Measurements from ENCODE around the gene TSPAN32.

TSPAN32 gene, protein sequence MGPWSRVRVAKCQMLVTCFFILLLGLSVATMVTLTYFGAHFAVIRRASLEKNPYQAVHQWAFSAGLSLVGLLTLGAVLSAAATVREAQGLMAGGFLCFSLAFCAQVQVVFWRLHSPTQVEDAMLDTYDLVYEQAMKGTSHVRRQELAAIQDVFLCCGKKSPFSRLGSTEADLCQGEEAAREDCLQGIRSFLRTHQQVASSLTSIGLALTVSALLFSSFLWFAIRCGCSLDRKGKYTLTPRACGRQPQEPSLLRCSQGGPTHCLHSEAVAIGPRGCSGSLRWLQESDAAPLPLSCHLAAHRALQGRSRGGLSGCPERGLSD
- total RNA-seq = 1.3 to 28.4 (median 5.5) reads per million in 3 experiments

GRCh38 chr11:2301631-2302305 is at the start of gene TSPAN32, which contains the start of gene C11orf21:
TSS of gene TSPAN32 (plus strand) at chr11:2302013. CDS start at chr11:2302150, 137 bp downstream.
TSS of gene C11orf21 (minus strand) at chr11:2301918. CDS start at chr11:2301808, 110 bp downstream.
- peak; percentile 73 for DNase-seq

DNA sequence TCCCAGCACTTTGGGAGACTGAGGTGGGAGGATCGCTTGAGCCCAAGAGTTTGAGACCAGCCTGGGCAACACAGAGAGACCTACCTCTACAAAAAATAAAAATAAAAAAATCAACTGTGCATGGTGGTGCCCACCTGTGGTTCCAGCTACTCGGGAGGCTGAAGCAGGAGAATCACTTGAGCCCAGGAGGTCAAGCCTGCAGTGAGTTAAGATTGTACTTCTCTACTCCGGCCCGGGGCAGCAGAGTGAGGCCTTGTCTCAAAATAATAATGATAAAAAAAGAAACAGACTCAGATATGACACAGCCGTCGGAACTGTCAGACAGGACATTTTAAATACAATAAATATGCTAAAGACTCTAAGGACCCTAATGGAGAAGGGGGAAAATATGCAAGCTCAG is 49.8 kb upstream of the TSPAN32 start:
- DNase-seq = no peak

DNA sequence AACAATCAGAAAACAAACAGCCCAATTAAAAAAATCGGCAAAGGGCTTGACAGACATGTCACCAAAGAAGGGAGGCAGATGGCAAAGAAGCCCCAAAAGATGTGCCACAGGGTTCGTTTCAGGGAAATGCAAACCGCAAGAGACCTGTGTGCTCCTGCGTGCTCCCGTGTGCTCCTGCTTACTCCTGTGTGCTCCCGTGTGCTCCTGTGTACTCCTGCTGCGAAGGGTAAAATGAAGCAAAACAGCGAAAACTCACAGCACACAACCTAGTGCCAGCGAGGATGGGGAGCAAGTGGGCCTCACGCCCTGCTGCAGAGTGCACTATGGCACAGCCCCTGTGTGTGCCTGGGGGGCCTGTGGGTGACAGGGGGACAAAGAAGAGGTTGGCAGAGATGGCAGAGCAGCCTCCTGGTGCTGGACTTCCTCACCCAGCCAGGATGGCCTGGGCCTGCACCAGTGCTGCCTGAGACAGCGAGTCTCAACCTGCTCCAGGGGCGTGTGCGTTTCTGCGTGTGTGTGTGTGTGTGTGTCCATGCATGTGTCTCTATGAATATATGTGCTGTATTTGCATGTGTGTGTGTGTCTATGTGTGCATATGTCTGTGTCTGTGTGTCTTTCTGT is 45.4 kb upstream of the TSPAN32 start:
- DNase-seq = no peak

- no peak for DNase-seq
These were observed 44.7 kb upstream of the TSPAN32 start for GRCh38 chr11:2256951-2257700.

DNA sequence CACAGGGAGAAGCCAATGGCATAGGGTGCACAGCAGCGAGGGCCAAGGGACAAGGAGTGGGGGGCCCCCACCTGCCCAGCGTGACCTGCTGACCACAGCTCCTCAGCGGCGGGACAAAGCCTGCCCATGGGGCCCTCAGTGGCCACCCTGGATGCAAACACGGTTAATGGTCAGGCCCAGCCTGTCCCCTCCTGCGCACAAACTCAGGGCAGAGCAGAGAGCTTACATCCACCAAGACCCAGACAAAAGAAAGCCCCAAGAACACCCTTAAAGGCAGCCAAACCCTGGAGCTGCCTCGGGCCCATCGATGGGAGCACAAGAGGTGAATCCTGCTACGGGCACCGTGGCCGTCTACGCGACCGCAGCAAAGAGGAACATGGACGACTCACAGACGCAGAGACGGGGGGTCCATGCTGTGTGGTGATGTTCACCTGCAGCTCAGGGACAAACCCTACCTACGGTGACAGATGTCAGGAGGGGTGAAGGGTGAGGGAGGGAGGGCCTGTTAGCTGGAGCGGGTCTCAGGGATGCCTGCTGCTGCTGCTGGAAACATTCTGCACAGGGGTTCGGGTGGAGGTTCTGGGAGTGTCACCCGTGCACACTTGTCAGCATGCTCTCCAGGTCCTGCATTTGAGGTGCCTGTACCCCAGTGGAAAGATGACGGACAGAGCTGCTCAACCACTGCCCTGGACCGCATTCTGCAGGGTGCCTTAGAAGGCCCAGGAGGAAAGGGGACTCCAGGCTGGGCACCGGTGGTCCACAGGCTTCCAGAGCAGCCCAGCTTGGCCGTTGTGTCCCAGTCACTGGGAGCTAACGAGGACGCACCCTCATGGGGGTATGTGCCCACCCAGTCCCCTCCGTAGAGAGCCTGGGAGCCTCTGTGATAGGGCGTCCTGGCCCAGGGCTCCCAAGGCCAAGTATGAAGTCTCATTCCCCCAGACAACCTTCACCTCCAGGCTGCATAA is 43.0 kb upstream of the TSPAN32 start:
- no peak for DNase-seq

- no peak for DNase-seq
These were observed 42.4 kb upstream of the TSPAN32 start for GRCh38 chr11:2259466-2259830.

- no peak for DNase-seq
These were observed 41.8 kb upstream of the TSPAN32 start for GRCh38 chr11:2259897-2260451.

- no peak for DNase-seq
These were observed 41.1 kb upstream of the TSPAN32 start for GRCh38 chr11:2260491-2261364.

DNA sequence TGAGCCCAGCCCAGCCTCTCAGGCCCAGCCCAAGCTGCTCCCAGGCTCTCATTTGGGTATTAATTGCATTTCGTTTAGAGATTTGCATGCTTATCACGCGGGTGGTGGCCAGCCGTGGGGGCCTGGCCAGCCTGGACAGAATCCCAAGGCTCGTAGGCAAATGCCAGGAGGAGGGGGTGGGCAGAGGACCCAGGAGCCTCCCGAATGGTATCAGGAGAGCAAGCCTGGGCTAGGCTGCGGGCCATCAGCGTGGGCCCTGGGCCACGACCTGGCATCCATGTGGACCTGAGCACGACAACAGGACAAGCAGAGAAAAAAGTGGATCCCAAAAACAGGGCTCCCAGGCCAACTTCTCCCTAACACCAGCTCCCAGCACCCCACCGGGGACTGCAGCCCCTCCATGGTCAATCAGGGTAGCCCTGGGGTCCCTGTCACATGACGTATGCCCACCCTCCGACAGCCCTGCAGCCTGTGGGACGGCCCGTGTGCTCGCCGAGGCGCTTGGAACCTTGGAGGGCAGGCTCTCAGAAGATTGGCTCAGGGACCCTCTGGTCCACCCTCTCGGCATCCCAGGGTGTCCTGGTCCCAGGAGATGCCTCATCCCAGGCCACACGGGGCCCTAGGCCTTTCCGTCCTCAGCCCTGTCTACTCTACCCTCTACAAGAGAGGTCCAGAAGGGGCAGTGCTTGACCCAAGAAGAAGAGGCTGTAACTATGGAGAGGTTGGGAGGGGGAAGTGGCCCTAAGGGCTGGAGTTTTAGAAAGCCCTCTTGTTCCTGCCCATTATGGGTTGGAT is 40.2 kb upstream of the TSPAN32 start:
- no peak for DNase-seq

DNA sequence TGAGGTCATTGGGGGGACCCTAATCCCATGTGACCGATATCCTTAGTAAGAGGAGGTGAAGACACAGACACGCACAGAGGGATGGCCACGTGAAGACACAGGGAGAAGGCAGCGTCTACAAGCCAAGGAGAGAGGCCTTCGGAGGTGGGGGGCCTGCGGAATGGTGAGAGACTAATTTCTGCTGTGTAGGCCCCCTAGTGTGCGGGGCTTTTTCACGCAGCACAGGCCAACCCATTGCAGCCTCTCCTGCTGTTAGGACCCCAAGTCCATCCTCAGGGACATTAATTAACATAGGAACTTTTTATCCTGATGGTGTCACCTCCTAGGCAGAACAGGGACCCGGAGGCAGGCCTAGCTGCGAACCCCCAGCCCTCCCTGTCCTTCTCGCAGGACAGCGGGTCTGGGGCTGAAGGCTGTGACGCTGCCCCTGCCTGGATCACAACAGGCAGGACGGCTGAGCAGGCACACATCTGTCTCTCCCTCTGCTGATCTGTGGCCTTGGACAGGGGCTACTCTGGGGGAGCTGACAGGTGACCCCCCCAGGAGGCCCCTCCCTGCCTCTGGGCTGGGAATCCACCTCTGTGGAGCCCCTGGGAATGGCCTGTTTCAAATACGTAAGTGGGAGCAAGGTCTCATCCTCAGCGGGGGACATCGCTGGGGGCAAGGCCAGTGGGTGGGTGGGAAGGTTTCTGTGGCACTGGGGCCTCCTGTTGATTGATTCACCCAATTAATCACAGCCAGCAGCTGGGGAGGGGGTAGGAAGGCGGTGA is 39.3 kb upstream of the TSPAN32 start:
- DNase-seq = no peak

DNA sequence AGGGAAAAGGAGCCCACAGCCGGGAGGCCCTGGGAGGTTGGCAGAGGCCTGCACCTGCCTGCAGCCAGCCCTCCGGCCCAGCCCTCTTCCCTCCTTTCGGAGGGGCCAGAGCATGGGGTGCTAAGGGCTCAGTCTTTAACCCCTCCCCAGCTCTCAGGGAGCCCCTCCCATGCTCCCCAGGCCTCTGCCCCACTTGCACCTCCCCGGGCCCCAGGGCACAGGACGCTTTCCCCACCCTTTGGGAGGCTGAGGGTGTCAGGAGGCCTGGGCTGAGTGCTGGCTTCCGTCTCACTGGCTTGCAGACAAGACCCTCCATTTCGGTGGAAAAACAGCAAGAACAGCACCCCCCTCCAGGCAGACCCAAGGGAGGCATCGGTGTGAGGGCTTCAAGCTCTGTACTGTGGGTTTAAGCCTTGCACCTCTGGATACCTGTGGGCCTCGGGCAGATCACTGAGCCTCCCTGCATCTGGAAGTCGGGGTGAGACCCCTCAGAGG is 38.7 kb upstream of the TSPAN32 start:
- no peak for DNase-seq

DNA sequence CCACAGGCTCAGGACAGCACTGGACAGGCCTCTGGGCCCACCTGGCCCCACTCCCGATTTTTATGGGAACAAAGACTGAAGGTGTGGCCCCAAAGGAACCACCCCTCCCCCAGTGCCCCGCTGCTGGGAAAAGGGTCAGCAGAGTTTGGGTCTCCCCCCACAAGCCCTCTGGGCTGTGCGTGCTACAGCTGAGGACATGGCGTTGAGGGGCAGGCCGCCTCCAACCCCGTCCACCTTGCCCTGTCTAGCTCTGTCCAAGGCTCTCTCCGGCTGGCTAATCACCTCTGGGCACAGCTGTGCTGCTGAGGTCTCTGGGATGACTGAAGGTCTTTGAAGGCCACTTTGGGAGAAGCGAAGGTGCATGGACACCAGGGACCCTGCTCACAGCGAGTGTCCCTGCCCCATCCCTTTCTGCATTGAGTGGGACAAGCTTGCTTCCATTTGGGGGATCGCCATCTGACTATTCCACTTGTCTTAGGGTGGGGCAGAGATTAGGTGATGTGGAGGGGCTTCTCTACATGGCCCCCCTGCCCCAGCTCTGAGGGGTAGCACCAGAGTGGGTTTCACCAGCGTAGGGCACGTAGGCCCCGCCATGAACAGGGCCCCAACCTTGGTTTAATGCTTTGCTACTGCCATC is 38.0 kb upstream of the TSPAN32 start:
- no peak for DNase-seq

DNA sequence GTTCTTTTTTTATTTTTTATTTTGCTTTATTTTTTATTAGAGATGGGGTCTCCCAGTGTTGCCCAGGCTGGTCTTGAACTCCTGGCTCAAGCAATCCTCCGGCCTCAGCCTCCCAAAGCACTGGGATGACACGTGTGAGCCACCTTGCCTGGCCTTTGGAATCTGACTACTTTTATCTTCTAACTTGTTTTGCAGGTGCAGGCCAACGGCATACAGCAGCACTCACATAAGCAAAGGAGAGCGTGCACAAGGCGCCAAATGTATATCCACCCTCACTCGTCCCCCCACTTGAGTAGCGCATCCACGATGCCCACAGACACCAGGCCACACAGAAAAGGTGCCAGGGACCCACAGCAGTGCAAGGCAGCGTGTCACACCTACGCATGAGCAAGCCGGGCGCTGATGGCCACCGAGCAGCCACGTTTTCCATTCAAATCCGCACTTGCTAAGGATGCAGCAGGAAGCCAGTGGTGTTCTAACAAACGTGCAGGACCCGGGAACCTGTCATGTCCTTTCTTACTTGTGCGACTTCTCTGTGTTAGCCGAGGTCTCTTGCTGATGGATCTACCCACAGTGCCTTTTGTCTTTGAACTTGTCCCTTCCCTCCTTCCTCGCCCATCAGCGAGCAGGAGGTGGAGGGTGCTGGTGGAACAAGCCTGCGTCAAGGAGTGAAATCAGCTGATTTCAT is 37.3 kb upstream of the TSPAN32 start:
- no peak for DNase-seq

GRCh38 chr11:2265396-2265795 is 36.4 kb upstream of the TSPAN32 start:
- DNase-seq = no peak

- DNase-seq = no peak
These were observed 35.8 kb upstream of the TSPAN32 start for GRCh38 chr11:2265854-2266585.

DNA sequence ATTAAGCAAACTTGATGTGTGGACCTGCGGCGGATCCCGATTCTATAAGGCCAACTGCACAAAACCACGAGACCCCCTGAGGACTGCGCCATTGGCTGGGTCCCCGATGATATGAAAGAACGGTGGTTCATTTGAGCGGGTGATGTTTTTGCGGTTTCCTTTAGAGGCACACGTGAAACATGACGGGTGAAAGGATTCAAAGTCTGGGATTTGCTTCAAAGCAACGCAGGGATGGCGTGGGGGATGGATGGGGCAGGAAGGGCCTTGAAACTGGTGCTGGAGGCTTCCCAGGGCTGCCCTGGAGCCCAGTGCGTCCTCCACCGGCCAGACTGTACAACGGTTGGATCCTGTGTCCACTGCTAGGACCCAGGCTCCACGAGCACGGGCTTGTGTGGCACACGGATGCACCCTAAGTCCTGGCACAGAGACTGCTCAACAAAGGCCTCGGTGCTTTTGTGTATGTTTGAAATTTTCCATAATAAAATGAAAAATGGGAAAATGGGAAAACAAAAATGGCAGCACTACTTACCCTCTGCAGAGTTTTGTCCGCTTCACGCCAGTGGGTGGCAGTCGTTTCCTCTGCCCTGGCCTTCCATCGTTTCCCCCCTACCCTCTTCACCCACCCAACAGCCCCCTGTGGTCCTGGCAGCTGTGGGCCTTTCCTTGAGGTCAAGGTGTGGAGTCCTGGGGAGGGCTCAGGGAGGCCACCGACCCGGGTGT is 35.1 kb upstream of the TSPAN32 start:
- no peak for DNase-seq
